ENCODE data around the gene PCED1B.
"Not testable (repeated sequence)": the region's sequence is repeated elsewhere in the genome, so short reads cannot be mapped to it uniquely, and the experiment has no call there.

Gene PCED1B

GRCh38 chr12:47244835-47245234 is 165.4 kb downstream of the PCED1B start:
- no peak for DNase-seq

GRCh38 chr12:47245623-47246022 is 166.2 kb downstream of the PCED1B start:
- DNase-seq, result no peak

GRCh38 chr12:47247418-47247817 is 168.0 kb downstream of the PCED1B start:
- no peak for DNase-seq

- DNase-seq, result peak; percentile 12
Observed at GRCh38 chr12:47249082-47249481, 169.7 kb downstream of the PCED1B start.

- DNase-seq, result peak; percentile 5
Observed at GRCh38 chr12:47249719-47250357, 170.4 kb downstream of the PCED1B start.

GRCh38 chr12:47251919-47252318 is 172.5 kb downstream of the PCED1B start:
- DNase-seq, result no peak

GRCh38 chr12:47264951-47265350 is 185.5 kb downstream of the PCED1B start:
- no peak for DNase-seq

- DNase-seq, result no peak
Observed at GRCh38 chr12:47265391-47265790, 186.0 kb downstream of the PCED1B start.

GRCh38 chr12:47267571-47267970 is 188.2 kb downstream of the PCED1B start:
- DNase-seq, result no peak

GRCh38 chr12:47268501-47269454 is 189.4 kb downstream of the PCED1B start:
- DNase-seq, result no peak

GRCh38 chr12:47269916-47270315 is 190.5 kb downstream of the PCED1B start:
- no peak for DNase-seq

GRCh38 chr12:47270782-47271664 is 191.6 kb downstream of the PCED1B start:
- DNase-seq, result no peak

GRCh38 chr12:47271800-47272239 is 192.4 kb downstream of the PCED1B start:
- DNase-seq, result peak; percentile 18

- peak; percentile 39 for DNase-seq
Observed at GRCh38 chr12:47272412-47273190, 193.2 kb downstream of the PCED1B start.

GRCh38 chr12:47273191-47273626 is 193.8 kb downstream of the PCED1B start:
- peak; percentile 39 for DNase-seq

GRCh38 chr12:47274760-47275159 is 195.3 kb downstream of the PCED1B start:
- DNase-seq, result no peak

- DNase-seq, result peak; percentile 79
Observed at GRCh38 chr12:47276253-47276620, 196.8 kb downstream of the PCED1B start.

GRCh38 chr12:47276621-47277309 is 197.3 kb downstream of the PCED1B start:
- DNase-seq, result peak; percentile 81

- DNase-seq, result no peak
Observed at GRCh38 chr12:47277972-47278448, 198.6 kb downstream of the PCED1B start.

GRCh38 chr12:47279758-47280157 is 200.3 kb downstream of the PCED1B start:
- not testable (repeated sequence) for DNase-seq

- no peak for DNase-seq
Observed at GRCh38 chr12:47280543-47281300, 201.3 kb downstream of the PCED1B start.

All from NCI-H82 (cell line).